CD4-positive, alpha-beta T cell treated with Interleukin-6 for 4 hours (primary cell): ENCODE data around the gene MR1.

Experiments used
- DNase-seq: peaks from one replicate; pipeline ENCODE4 v3.0.0-alpha.2; 2020; ENCODE audit warnings: mixed read lengths

The MR1 gene

DNA sequence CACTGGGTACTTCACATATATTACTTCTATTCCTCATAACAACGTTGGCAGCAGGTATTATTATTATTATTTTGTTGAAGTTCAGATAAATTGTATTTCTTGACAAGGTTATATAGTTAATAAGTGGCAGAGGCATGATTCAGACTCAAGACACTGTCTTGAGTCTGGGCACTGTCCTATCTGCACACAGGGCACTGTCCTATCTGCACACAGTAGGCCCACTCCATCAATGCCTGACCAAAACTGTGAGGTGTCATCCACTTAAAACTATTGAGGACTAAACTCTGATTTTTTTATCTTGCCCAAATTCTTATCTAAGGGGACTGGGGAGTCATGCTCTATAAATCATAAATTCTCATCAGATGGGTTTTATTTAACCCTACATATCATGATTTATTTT, 30.9 kb downstream of the MR1 start:
- no peak for DNase-seq

DNA sequence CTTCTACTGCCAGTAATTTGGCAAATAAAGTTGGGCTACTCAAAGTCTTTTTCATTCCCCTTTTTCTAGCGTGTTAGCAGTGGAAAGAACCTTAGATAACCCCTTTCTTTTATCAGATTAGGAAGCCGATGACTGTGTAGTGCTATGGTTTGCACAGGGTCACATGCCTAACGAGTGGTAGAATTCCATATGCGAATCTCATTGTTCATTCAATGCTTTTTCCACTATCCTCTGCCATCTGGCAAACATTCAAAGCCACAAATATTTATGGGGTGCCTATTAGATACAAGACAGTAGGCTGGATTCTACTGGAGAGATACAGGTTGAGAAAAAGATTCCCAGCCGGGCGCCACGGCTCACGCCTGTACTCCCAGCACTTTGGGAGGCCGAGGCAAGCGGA, 39.9 kb downstream of the MR1 start:
- no peak for DNase-seq

DNA sequence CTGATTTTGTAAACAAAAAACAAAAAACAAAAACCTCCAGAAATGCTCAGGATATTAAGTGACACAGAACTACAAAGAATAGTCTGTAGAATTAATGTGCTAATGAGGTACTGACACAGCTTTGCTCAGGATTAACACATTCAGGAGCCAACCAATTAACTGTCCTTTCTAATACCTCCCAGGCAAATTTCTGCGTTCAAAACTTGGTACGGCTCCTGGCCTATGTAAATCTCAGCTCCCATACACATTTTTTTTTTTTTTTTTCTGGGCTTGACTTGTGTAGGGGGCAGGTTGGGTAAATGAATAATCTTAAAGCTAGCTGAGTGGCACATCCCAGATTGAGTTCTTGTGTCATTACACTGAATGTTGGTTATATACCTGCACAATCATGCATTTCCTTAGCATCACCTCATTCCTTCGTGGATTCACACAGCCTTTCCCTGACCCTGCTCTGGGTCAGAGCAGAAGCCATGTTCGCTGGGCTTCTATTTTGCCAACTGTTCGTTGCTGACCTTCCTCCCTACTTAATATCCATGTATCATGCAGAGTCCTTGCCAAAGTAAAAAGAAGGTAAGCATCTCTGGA, 42.1 kb downstream of the MR1 start:
- no peak for DNase-seq

DNA sequence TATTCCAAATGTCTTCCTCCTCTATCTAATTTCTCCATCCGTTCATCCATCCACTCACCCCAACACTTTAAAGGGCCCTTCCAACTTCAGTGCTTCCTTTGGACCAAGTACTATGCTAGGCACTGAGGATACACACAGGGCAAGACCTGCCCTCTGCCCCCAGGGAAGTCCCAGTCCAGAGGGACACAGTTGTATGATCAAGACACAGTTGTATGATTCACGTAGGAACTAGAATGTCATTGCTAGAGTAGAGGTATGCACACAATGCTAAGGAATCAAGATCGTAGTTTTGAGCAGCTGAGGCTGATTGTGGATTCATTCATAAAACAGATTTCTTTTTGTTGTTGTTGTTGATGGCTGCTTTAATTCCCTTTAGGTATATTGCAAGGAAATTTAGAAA, 43.1 kb downstream of the MR1 start:
- DNase-seq: no peak

DNA sequence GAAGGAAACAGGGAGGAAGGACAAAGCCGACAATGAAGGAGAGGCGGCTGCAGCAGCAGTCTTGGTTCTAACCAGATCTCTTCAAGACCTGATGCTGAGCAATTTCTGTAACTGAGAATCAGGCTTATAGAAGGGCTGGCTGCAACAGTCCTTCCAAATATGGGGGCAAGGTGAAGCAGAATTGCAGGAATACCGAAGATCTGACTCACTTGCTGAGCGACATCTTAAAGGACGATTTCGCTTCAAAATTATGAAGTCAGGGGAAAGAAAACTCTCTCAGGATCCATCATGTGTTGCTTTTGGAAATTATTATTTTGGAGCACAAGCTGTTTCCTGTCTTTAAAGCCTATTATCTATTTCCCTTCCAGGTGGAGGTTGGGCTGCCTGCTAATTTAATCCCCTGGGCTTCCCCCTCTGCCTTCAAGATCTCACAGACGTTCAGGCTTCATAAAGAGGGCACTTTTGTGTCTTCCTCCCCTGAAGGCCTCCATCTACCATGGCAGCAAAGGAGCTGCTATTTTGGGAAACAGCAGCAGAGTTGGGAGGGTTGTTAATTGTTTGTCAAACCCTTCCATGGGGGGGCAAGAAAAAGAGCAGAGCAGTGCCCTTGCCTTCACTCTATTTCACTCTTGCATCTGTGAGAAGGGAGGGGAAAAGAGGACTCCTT, 43.9 kb downstream of the MR1 start:
- DNase-seq: no peak

DNA sequence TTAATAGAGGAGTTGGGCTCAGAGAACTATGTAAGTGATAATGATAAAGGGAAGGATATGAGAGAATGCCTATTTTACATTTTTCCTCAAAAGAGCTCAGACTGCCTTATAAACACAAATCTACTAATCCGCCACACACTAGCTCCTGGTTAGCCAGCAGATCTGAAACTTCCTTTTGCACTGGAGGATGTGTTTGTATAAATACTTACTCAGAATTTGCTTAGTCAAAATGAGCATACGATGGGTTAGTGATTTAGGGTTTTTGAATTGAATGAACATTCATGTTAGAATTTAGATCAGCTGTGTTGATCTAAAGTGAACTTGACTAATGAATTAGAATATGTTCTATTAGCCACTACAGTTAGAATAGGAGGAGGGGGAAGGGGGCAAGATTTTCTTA, 45.6 kb downstream of the MR1 start:
- DNase-seq: no peak

DNA sequence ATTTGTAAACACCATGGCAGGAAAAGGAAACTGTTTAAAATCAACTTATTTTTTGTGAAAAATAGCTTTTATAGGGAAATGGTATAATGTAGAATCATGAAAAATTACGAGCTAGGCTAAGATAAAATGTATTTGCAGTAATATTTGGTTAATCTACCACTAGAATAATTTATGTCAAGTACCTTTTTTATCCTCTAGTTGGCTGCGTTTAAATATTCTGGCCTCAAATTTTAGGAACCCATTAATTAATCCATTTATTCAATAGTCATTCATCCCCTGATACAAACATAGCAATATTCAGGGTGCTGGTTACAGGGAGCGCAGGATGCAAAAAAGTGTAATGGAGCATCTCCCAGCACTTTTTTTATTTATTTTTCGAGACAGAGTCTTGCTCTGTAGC, 46.1 kb downstream of the MR1 start:
- DNase-seq: no peak

DNA sequence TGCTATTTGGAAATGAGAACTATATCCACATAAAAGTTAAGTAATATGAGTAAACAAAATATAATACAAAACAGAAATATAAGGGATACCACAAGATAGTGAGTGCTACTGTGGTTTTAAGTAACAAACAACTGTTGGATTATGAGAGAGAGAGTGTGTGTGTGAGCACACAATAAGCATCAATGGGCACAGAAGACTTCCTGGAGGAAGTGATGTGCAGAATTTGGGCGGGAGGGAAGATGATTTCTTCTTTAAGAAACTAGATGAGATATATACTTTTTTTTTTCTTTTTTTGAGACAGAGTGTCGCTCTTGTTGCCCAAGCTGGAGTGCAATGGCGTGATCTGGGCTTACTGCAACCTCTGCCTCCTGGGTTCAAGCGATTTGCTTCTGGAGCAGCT, 46.8 kb downstream of the MR1 start:
- no peak for DNase-seq

DNA sequence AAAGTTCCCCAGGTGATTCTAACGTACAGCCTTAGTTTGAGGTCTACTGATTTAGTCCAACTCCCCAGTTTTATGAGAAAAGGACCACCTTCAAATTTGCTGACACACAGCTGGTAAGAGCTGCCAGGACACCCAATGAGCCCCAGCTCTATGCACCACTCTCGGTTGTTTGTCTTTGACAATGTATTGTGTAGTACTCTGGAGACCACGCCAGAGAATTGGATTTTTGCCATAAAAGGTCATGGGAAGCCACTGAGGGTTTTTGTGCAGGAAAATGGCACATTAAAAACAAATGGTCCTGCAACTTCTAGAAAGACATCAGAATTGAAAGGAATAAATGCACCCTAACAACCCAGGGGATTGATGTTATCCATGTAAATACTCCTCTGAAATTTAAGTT, 47.6 kb downstream of the MR1 start:
- DNase-seq: no peak

DNA sequence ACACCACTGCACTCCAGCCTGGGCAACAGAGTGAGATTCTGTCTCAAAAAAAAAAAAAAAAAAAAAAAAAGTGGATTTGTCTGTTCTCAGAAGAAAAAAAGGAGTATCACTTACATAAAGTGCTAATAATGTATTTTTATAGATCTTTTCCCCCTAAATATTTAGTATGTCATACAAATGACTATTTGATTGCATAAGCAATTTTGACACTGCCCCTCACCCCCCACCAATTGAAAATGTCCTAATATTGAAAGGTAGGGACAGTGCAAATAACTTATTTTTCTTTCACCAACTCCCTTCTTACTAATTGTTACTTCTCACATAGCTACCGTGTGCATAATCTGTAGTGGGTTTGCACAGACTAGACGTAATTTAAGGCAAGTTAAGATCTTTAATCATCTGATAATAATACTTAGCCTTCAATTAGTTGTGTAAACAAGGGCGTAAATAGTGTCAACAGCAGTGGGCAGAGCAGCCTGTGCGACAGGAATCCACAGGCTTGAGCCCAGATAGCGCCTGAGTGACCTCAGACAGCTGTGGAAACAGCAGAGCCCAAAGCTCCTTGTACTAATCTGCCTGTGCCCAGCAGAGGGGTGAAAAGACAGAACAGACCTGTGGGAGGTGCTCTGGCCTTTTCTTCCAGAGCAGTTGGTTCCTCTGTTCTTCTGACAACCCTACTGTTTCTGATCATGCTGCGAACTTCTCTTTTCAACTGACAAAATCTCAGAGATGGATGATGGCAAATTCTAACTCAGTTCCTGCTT, 50.2 kb downstream of the MR1 start:
- peak; percentile 73 for DNase-seq

DNA sequence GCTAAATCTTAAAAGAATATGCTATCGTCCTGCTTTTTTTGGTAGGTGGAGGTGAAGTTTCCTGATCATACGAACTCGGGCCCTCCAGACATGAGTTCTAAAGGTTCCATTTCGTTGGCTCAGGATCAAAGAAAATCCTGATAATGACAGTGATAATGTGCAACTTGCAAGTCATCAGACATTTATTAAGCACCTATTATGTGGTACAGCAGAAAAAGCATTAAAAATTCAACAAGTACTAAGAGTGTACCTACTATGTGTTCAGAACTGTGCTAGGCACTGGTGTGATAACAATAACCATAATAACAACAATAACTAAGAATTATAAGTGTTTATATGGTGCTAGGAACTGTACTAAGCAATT, 50.8 kb downstream of the MR1 start:
- no peak for DNase-seq

DNA sequence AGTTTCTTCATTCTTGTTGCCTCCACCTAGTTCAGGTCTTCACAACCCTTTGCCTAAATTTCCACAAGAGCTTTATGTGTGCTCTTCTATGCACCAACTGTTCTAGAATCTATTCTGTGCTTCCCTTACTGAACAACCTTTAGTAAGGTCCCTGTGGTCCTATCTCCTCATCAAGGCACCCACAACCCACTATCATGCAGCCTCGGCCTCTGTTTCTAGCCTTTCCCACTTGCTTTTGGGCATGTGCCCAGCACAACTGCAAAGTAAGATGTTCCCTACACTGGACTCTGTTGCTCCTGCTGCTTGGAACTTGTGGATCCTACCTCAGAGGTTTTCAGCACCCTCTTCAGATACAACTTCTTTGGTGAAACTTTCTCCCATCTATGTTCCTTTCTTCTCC, 52.3 kb downstream of the MR1 start:
- no peak for DNase-seq

DNA sequence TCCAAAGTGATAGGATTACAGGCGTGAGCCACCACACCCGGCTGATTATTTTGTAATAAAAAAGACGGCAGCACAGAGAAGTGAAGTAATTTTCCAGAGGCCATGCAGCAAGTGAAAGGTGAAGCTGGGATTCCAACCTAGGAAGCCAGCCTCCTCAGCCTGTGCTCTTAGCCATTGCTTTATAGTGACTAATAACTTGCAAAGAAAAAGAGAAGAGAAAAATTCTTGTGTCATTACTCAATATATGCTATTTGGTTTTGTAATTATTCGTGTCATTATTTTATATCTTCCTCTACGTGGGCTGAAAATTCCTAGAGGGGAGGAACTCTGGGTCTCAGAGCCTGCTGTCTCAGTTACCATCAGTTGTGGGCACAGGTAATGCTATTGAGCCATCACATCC, 53.1 kb downstream of the MR1 start:
- DNase-seq: no peak

DNA sequence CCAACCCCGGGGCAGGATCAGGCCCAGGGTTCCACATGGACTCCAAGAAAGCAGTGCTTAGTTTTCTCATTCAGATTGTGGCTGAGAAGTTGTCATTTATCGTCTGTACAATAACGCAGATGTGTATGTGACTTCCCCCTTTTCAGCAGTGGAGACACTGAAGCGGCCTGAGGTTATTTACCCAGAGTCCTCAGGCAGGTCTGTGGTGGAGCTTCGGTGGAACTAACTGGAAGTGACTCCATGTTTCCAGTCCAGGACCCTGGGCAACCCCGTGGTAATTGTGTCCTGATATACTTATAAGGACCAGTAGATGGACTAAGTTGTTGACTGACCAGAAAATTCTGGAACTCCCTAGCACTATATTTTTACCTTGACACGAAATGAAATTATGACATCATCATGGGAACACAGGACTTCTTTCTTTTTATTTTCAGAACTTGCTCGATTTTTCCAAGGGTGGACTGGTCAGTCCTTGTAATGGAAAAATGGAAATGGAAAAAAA, 53.7 kb downstream of the MR1 start:
- no peak for DNase-seq

DNA sequence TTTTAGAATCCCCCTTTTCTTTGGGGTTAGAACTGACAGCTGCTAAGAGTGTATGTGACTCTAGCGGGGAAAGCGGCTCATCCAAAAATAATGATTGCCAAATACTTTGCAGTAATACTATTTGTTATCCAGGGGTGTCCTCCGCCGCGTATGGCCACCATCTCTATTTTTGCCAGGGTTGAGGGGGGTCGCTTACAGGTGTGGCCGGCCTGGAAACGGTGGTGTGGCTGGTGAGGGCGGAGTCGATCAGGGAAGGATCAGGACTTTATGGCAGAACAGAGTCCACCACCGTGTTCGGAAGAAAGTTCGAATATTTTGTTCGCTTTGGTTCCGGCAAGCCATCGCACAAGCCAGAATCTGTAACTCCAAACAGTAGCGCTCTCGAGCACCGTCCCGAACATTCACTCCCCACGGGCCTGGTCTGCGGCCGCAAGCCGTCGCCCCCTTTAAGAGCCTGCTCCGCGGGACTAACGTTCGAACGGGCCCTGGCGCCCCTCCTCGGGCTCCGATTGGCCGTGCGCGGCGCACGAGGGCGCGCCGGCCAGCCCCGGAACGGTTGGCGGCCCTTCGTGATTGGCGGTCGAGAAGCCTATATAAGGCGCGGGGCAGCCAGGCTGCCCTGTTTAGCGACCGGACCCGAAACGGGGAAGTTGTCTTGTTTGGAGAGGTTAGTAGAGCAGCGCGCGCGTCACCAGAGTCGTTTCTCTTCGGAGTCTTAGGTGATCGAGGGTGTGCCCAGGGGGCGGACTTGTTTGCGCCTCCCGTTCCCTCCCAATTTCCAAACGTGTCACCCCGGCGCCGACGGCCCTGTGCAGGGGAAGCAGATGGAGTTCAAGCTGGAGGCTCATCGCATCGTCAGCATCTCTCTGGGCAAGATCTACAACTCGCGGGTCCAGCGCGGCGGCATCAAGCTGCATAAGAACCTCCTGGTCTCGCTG, 54.6 kb downstream of the MR1 start, which contains the start of gene IER5:
IER5 (plus strand) TSS at position 622 of the 938 bp plus-strand sequence; CDS start at position 825, 203 bp downstream.
- DNase-seq: peak; percentile 96

DNA sequence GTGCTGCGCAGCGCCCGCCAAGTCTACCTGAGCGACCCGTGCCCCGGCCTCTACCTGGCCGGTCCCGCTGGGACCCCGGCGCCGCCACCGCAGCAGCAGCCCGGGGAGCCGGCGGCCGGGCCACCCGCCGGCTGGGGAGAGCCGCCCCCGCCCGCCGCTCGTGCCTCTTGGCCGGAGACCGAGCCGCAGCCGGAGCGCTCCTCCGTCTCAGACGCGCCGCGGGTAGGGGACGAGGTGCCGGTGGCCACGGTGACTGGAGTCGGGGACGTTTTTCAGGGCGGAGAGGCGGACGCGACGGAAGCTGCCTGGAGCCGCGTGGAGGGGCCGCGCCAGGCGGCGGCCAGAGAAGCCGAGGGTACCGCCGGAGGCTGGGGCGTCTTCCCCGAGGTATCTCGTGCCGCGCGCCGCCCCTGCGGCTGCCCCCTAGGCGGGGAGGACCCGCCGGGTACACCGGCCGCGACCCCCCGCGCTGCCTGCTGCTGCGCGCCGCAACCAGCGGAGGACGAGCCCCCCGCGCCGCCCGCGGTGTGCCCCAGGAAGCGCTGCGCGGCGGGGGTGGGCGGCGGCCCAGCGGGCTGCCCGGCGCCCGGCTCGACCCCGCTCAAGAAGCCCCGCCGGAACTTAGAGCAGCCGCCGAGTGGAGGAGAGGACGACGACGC, 55.4 kb downstream of the MR1 start:
- peak; percentile 49 for DNase-seq

DNA sequence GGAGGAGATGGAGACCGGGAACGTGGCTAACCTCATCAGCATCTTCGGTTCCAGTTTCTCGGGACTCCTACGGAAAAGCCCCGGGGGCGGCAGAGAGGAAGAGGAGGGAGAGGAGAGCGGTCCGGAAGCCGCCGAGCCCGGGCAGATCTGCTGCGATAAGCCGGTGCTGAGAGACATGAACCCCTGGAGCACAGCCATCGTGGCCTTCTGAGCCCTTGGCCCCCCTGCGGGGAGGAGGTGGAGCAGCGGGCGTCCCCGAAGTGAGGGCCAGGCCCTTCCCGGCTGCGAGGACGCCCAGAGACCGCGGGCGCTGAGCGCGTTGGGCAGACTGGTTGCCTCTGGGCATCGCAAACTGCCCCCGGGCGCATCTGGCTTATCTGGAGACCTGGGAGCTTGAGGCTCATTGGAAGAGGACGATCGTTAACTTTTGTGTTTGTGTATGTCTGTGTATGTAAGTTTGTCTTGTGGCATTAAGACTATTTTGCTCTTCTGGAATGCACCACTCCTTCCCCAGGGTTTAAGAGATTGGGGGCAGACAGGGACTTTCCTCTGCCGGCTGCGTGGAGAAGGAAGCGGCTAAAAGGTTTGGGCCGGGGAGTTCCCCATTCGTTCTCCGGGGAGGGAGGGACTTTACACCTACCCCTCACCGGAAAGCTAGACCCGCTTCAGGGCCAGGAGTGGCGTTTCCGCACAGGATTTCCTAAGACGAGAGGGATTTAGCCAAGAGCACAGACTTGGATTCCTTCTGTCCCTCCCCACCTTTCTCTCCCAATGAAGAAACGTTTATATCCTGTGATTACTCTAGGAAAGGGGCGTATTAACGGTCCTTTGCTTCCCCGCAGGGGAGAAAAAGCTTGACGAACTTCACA, 56.1 kb downstream of the MR1 start:
- peak; percentile 69 for DNase-seq

DNA sequence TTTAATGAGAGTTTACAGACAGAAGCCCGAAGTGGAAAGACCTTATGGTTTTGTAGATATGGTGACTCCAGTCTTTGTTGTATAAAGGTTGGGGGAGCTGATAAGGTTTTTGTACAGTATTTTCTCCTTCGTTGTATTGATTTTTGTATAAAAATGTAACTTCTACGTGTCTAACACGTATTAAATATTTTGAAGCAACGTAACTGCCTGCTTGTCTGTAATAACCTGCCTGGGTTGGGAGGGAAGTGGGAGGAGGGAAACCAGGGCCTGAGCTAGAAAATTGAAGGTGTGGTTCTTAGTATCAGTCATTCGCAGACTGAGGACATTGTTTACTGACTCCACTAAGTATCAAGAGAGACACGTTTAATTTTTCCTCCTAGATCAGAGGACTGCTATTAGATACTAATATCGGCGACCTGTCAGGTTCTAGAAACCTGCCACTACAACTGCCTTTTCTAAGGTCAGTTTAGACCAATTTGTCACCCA, 56.9 kb downstream of the MR1 start:
- peak; percentile 49 for DNase-seq

DNA sequence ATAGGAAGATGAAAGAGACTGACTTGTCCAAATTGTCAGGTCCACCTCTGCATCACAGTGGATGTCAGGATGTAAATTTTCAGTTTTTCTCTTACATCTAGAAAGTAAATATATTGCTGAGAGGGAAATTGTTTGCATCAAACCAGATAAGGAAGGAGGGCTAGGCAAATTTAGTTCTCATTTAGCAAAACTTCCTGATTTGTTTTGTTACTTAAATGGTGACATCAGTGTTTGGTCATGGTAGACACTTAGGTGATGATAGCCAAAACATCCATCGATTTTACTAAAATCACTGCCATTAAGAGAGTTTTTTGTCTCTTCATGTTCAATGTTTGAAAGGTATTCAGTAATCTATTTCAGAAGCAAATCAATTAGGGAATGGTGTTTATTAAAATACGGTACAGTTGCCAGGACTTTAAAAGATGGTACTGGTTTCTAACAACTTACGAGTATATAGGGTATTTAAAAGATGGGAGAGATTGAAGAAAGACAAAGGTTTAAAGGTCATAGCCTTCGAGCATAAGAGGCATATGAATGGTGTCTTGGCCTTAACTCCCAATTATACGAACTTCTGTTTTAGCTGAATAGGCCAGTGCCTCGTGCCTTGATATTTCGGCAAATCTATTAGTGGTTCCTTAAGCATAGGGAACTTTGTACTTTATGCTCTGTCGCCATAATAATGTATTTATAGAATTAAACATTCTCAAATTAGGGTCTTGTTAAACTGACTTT, 57.7 kb downstream of the MR1 start:
- DNase-seq: no peak

DNA sequence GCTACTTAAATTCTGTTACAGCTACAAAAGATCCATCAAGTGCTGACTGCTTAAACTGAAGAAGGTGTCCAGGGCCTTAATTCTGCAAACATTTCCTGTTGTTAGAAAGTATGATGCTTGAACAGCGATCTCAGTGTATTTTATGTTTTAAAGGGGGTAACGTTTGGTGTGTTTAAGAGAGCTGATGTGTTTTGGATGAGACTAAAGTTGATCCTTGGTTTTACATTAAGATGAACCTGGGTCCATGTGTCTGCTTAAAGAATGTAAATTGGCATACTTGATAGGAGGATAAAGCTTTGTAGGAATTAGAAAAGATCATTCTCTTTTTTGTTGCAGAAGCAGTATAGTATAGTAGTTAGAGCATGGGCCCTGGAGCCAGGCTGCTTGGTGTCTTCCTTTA, 58.3 kb downstream of the MR1 start:
- no peak for DNase-seq
